HEK293T (cell line): ENCODE data around the gene RHEX.
"Not testable (repeated sequence)": the region's sequence is repeated elsewhere in the genome, so short reads cannot be mapped to it uniquely, and the experiment has no call there.

ENCODE experiments used
- CTCF ChIA-PET: fragments of 350-600 bp; formaldehyde crosslinking; extraction: SDS; loops from one replicate; lab custom pipeline; 2021; ENCODE audit warnings: antibody characterized with exemption, inconsistent platforms; lab: Yijun Ruan, JAX
- POLR2A ChIA-PET: fragments of 350-600 bp; formaldehyde crosslinking; extraction: SDS; loops from one replicate; lab custom pipeline; 2020; ENCODE audit warnings: antibody characterized with exemption, inconsistent platforms; lab: Yijun Ruan, JAX
- DNase-seq: peaks from one replicate; pipeline ENCODE4 v3.0.0; 2012; ENCODE audit warnings: mixed read lengths; ENCODE audit errors: extremely low spot score
- ARNT ChIP-seq: fragments of 450-650 bp; IDR thresholded peaks from 2 replicates; pipeline ENCODE4 v1.6.1; 2017; ENCODE audit warnings: mild to moderate bottlenecking
- BHLHE40 ChIP-seq: fragments of 450-650 bp; IDR thresholded peaks from 2 replicates; pipeline ENCODE4 v1.6.1; 2016; ENCODE audit warnings: mild to moderate bottlenecking, moderate library complexity, borderline replicate concordance
- CTBP1 ChIP-seq: fragments of 450-650 bp; IDR thresholded peaks from 2 replicates; pipeline ENCODE4 v1.6.1; 2016; ENCODE audit warnings: borderline replicate concordance
- ELF4 ChIP-seq: fragments of 450-650 bp; IDR thresholded peaks from 2 replicates; pipeline ENCODE4 v1.6.1; 2017; ENCODE audit warnings: antibody characterized with exemption
- FOXA1 ChIP-seq: fragments of 450-650 bp; IDR thresholded peaks from 2 replicates; pipeline ENCODE4 v1.6.1; 2016; ENCODE audit warnings: mild to moderate bottlenecking
- FOXK2 ChIP-seq: fragments of 450-650 bp; IDR thresholded peaks from 2 replicates; pipeline ENCODE4 v1.6.1; 2016; ENCODE audit warnings: mild to moderate bottlenecking
- FOXM1 ChIP-seq: fragments of 450-650 bp; IDR thresholded peaks from 2 replicates; pipeline ENCODE4 v1.6.1; 2017; ENCODE audit warnings: mild to moderate bottlenecking, borderline replicate concordance
- HDGF ChIP-seq: fragments of 450-650 bp; IDR thresholded peaks from 2 replicates; pipeline ENCODE4 v1.6.1; 2017; ENCODE audit warnings: antibody characterized with exemption, borderline replicate concordance
- L3MBTL2 ChIP-seq: fragments of 450-650 bp; conservative IDR thresholded peaks from 2 replicates; pipeline ENCODE4 v1.6.1; 2016; ENCODE audit warnings: mild to moderate bottlenecking
- LEF1 ChIP-seq: fragments of 450-650 bp; IDR thresholded peaks from 2 replicates; pipeline ENCODE4 v1.6.1; 2017; ENCODE audit warnings: mild to moderate bottlenecking, borderline replicate concordance
- NFRKB ChIP-seq: fragments of 450-650 bp; IDR thresholded peaks from 2 replicates; pipeline ENCODE4 v1.6.1; 2016; ENCODE audit warnings: mild to moderate bottlenecking, moderate library complexity
- PKNOX1 ChIP-seq: fragments of 450-650 bp; IDR thresholded peaks from 2 replicates; pipeline ENCODE4 v1.6.1; 2016
- SP1 ChIP-seq: fragments of 450-650 bp; IDR thresholded peaks from 2 replicates; pipeline ENCODE4 v1.6.1; 2017
- SUZ12 ChIP-seq: fragments of 450-650 bp; IDR thresholded peaks from 2 replicates; pipeline ENCODE4 v1.6.1; 2016; ENCODE audit warnings: mild to moderate bottlenecking
- TARDBP ChIP-seq: fragments of 450-650 bp; IDR thresholded peaks from 2 replicates; pipeline ENCODE4 v1.6.1; 2016
- ZNF384 ChIP-seq: fragments of 450-650 bp; IDR thresholded peaks from 2 replicates; pipeline ENCODE4 v1.6.1; 2016

Gene RHEX

GRCh38 chr1:206055639-206056323 is 2.8 kb downstream of the RHEX start:
- POLR2A ChIA-PET, DNase-seq: not testable (repeated sequence)
- CTCF ChIA-PET: interaction anchor here (0.7 to 1.0 kb wide), 2 partner anchors 25 to 136 kb away, joined by 3 to 4 read pairs; no protein-coding TSS in a partner anchor

GRCh38 chr1:206058289-206058926 is 5.4 kb downstream of the RHEX start:
- CTCF ChIA-PET, POLR2A ChIA-PET, DNase-seq: not testable (repeated sequence)

GRCh38 chr1:206058927-206059292 is 5.9 kb downstream of the RHEX start:
- CTCF ChIA-PET: interaction anchor here (0.7 kb wide), 1 partner anchor 13 kb away, joined by 3 read pairs; no protein-coding TSS in a partner anchor

GRCh38 chr1:206059355-206059915 is 6.5 kb downstream of the RHEX start:
- TF ChIP-seq L3MBTL2 (no peak), FOXK2 (no peak), NFRKB (no peak), FOXM1 (no peak), BHLHE40 (no peak), HDGF (no peak), FOXA1 (no peak), ARNT (no peak), SUZ12 (no peak), TARDBP (no peak), PKNOX1 (no peak), ZNF384 (no peak), SP1 (no peak), CTBP1 (no peak), LEF1 (no peak), ELF4 (no peak)
- DNase-seq: no peak
- CTCF ChIA-PET: interaction anchor here (0.7 kb wide), 1 partner anchor 12 kb away, joined by 3 read pairs; no protein-coding TSS in a partner anchor
- POLR2A ChIA-PET: no interaction called here

More at GRCh38 chr1:206058927-206059292, 5.9 kb downstream of the RHEX start:
- TF ChIP-seq ZNF384 (no peak), FOXK2 (no peak), ELF4 (no peak), FOXA1 (no peak), PKNOX1 (no peak), SP1 (no peak), HDGF (no peak), FOXM1 (no peak), LEF1 (no peak), BHLHE40 (no peak), ARNT (no peak), L3MBTL2 (no peak), SUZ12 (no peak), TARDBP (no peak), NFRKB (no peak), CTBP1 (no peak)
- DNase-seq: no peak
- POLR2A ChIA-PET: no interaction called here

- TF ChIP-seq FOXA1 (no peak), ARNT (no peak)
- ChIA-PET POLR2A (no interaction called here), CTCF (no interaction called here)
- no peak for DNase-seq
Observed at GRCh38 chr1:206060844-206061243, 7.9 kb downstream of the RHEX start.

- CTCF ChIA-PET: no interaction called here
- DNase-seq: no peak
- TF ChIP-seq FOXK2 (no peak), L3MBTL2 (no peak), FOXA1 (no peak), SUZ12 (no peak), TARDBP (no peak), HDGF (no peak), ELF4 (no peak), SP1 (no peak), LEF1 (no peak), BHLHE40 (no peak), PKNOX1 (no peak)
- POLR2A ChIA-PET: no interaction called here
Observed at GRCh38 chr1:206062464-206062863, 9.5 kb downstream of the RHEX start.

GRCh38 chr1:206064001-206064400 is 11.0 kb downstream of the RHEX start:
- DNase-seq, POLR2A ChIA-PET, CTCF ChIA-PET: not testable (repeated sequence)

GRCh38 chr1:206064501-206064900 is 11.5 kb downstream of the RHEX start:
- DNase-seq, POLR2A ChIA-PET, CTCF ChIA-PET: not testable (repeated sequence)
